GM19035 (cell line): ENCODE measurements around the gene EFR3B.
A peak's percentile ranks its signal among the peaks of the same experiment; 100 is the strongest.
"Not testable (repeated sequence)": the region's sequence is repeated elsewhere in the genome, so short reads cannot be mapped to it uniquely, and the experiment has no call there.

Experiments
- ATAC-seq: cut with Tn5 transposase; IDR thresholded peaks from one replicate; pipeline ENCODE4 v1.9.1; 2021; ENCODE audit not compliant: unreplicated experiment

EFR3B gene, protein sequence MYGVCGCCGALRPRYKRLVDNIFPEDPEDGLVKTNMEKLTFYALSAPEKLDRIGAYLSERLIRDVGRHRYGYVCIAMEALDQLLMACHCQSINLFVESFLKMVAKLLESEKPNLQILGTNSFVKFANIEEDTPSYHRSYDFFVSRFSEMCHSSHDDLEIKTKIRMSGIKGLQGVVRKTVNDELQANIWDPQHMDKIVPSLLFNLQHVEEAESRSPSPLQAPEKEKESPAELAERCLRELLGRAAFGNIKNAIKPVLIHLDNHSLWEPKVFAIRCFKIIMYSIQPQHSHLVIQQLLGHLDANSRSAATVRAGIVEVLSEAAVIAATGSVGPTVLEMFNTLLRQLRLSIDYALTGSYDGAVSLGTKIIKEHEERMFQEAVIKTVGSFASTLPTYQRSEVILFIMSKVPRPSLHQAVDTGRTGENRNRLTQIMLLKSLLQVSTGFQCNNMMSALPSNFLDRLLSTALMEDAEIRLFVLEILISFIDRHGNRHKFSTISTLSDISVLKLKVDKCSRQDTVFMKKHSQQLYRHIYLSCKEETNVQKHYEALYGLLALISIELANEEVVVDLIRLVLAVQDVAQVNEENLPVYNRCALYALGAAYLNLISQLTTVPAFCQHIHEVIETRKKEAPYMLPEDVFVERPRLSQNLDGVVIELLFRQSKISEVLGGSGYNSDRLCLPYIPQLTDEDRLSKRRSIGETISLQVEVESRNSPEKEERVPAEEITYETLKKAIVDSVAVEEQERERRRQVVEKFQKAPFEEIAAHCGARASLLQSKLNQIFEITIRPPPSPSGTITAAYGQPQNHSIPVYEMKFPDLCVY

DNA sequence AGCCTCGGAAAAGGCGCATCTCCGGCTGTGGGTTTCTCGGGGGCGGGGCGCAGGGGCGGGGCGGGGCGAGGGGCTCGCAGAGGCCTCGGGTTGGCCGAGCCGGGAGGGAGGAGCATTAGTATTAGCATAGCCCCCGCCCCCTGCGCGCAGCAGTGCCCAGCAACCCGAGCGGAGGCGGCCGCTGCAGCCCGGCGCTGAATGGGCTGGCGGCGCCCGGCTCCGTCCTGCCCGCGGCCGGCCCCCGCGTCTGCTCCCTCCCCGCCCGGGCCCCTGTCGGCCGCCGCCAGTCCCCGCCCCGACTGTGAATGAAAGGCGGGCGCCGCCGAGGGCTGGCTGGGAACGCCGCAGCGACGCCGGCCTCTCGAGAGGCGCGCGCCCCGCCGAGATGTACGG is at the start of gene EFR3B:
TSS of gene EFR3B (plus strand) at position 149 of the 393 bp plus-strand sequence. CDS start at position 386, 237 bp downstream.
- ATAC-seq: peak; percentile 94

GRCh38 chr2:24993406-24994145 is 48.3 kb upstream of the EFR3B start:
- ATAC-seq: no peak

GRCh38 chr2:24994146-24994724 is 47.6 kb upstream of the EFR3B start:
- ATAC-seq: no peak

DNA sequence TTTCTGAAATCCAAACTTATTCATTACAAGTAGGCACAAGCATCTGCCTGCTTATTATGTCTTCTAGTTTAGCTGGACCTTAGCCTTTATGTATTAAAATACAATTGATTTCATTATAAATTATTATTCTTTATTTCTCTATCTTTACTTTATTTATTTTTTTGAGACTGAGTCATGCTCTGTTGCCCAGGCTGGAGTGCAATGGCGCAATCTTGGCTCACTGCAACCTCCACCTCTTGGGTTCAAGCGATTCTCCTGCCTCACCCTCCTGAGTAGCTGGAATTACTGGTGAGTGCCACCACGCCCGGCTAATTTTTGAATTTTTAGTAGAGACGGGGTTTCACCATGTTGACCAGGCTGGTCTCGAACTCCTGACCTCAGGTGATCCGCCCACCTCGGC is 42.8 kb upstream of the EFR3B start:
- not testable (repeated sequence) for ATAC-seq

- ATAC-seq: no peak
These were observed 41.8 kb upstream of the EFR3B start for GRCh38 chr2:25000036-25000435.

- no peak for ATAC-seq
These were observed 41.2 kb upstream of the EFR3B start for GRCh38 chr2:25000503-25001324.

DNA sequence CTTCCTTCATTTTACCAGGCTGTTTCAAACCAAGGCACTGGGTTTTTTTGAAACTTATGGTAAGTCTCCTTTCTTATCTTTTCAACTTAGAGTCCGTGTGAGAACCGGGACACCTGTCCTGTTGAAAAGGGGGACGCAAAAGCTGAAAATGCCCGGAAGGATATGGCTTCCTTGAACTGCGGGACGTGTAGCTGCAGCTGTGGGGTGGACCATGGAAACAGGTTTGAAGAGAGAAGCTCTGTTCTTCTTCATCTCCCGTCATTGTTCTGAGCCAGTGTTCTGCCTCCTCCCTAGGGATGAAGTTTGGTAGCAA is 40.6 kb upstream of the EFR3B start:
- ATAC-seq: no peak

GRCh38 chr2:25002066-25002465 is 39.8 kb upstream of the EFR3B start:
- no peak for ATAC-seq

DNA sequence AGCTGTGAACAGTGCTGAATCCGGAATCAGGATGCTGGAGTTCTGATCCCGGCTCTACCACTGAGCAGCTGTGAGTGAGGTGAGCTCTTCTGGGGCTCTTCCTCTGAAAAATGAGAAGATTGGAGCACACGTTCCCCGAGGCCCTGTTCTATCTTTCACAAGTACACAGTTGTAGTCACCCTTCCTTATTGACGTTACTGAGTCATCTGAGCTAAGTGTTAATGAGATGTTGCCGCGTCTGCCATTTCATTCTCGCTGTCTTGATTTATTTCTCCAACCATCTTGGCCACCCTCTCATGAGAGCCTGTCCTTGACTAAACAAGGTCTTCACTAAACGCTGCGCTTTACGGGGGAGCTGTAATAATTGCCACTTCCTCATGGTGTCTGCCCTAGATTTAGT is 31.9 kb upstream of the EFR3B start:
- no peak for ATAC-seq

GRCh38 chr2:25011342-25011741 is 30.5 kb upstream of the EFR3B start:
- ATAC-seq: not testable (repeated sequence)

DNA sequence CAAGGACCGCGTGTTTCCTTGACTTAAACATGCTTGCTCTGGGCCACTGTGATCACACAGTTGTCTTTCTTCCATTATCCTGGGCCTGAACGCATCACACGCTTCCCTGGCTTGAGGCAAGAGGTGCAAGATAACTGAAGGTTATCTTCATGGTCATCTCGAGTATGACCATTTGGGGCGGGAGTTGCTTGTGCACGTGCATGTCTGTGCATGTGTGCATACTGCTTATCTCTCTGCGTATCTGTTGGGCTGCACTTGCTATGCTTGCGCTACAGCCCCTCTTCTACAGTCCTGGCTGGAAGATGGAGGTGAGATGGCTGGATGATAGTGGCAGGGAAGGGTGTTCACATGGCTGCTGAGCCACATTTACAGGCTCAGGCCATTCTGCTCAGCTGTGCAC is 27.2 kb upstream of the EFR3B start:
- ATAC-seq: no peak

GRCh38 chr2:25018681-25019080 is 23.2 kb upstream of the EFR3B start:
- ATAC-seq: no peak

DNA sequence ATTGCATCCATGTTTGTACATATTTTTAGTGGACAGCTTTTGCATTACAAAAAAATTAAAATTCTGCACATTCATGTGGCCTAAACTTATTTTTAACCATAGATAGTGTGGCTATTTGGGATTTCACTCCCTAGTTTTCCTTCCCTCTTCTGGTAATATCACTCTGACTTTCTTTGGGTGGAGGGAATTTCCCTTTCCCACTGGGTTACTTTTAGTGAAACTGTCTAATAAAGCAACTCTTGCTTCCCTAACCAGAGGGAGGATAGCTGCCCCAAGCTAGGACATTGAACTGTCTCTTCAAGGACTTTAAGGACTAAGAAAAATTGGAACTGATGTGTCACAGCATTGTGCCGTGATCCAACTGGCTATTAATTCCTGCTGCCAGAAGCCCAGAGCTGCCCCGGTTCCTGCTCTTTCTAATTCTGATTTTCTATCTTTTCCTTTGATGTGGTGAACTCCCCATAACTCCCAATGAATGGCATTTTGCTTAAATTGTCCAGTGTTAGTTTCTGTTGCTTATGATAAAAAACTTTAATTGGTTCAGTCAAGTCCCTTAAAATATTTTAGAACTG is 20.0 kb upstream of the EFR3B start:
- ATAC-seq: no peak

- ATAC-seq: no peak
These were observed 18.5 kb upstream of the EFR3B start for GRCh38 chr2:25023333-25023732.

DNA sequence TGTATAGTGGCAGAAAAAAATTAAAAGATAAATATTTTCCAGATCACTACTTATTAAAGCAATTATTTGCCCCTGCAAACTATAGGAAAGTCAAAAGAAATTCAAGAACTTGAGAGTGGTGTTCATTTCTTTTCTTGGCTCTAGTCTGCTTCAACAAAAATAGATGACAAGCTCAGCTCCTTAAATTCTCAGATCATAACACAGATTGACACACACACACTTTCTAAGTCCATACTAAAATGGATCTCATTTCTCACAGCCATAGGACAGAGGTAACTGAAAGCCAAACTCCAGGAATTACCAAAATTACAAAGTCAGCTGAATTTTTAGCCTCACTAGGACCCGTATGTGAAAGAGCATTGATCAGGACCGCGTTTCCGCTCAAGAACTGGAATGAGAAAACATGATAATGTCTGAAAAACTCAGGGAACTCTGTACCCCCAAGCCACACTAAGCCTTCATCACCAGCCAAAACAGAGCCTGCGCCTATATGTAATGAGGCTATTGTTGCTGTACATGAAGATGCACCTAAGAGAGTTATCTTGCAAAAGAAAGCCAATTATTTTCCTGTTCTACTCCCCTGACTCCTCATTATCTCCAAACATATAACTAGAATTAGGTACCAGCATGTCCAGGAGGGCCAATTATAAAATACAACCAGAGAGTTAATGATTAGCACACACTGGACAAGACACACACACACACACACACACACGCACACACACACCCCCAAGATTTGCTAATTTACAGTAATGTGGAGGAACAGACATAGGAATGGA is 16.5 kb upstream of the EFR3B start:
- no peak for ATAC-seq

GRCh38 chr2:25026008-25026530 is 15.8 kb upstream of the EFR3B start:
- no peak for ATAC-seq

DNA sequence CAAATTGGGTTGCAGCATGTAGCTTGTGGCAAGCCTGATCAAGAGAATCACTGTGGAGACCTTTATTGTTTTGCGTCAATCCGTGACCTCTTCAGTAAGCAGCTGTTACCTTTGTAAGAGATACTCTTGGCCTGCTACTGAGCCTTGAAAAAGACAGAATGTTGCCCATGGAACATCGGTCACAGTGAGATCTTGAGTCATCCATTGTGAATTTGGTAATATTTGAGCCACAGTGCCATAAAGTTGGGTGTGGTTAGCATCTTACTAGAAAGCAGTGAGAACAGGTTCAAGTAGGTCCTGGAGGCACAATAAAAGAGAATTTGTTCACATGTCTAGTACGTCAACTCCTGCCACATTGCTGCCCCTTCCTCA is 12.7 kb upstream of the EFR3B start:
- no peak for ATAC-seq

- ATAC-seq: no peak
These were observed 11.2 kb upstream of the EFR3B start for GRCh38 chr2:25030702-25031101.

- no peak for ATAC-seq
These were observed 9.8 kb upstream of the EFR3B start for GRCh38 chr2:25032094-25032493.
